Activated naive CD4-positive, alpha-beta T cell treated with anti-CD3 and anti-CD28 coated beads for 36 hours (primary cell): Measurements from ENCODE around the gene DQX1. TPM values are rescaled to one million over a fixed set of nuclear protein-coding genes. Genes with fewer than 3 reads are reported as not detected.

Experiments
- CTCF ChIA-PET: fragments of 350-600 bp; sonication (Branson Sonifier 250); formaldehyde crosslinking; loops from one replicate; lab custom pipeline; 2021; ENCODE audit warnings: antibody characterized with exemption; lab: Charles Lee
- DNase-seq: peaks from one replicate; pipeline ENCODE4 v3.0.0-alpha.2; 2020
- H3K27ac Mint-ChIP-seq: one replicate; pipeline ENCODE4 v1.8.0; 2021; ENCODE audit warnings: mild to moderate bottlenecking, mixed read lengths
- H3K27me3 Mint-ChIP-seq: one replicate; pipeline ENCODE4 v1.8.0; 2021; ENCODE audit warnings: low read depth, mixed read lengths
- H3K36me3 Mint-ChIP-seq: one replicate; pipeline ENCODE4 v1.8.0; 2021; ENCODE audit warnings: low read depth, mixed read lengths
- H3K4me1 Mint-ChIP-seq: one replicate; pipeline ENCODE4 v1.8.0; 2021; ENCODE audit warnings: low read depth, mixed read lengths
- H3K4me3 Mint-ChIP-seq: one replicate; pipeline ENCODE4 v1.8.0; 2021; ENCODE audit warnings: mild to moderate bottlenecking, moderate library complexity, mixed read lengths
- H3K9me3 Mint-ChIP-seq: one replicate; pipeline ENCODE4 v1.8.0; 2021; ENCODE audit warnings: mixed read lengths
- intact Hi-C: fragments of 100-400 bp; cut with micrococcal nuclease; formaldehyde crosslinking; loops from one replicate; pipeline ENCODE4 v1.15.1; 2023
- total RNA-seq, 2 experiments: library from RNA; stranded (reverse); gene quantifications; one replicate each; pipeline ENCODE4 v1.2.3, GENCODE V29; 2021

DQX1 gene
- total RNA-seq, 2 experiments from 2014 or later, result 0.10 to 0.45 TPM

DNA sequence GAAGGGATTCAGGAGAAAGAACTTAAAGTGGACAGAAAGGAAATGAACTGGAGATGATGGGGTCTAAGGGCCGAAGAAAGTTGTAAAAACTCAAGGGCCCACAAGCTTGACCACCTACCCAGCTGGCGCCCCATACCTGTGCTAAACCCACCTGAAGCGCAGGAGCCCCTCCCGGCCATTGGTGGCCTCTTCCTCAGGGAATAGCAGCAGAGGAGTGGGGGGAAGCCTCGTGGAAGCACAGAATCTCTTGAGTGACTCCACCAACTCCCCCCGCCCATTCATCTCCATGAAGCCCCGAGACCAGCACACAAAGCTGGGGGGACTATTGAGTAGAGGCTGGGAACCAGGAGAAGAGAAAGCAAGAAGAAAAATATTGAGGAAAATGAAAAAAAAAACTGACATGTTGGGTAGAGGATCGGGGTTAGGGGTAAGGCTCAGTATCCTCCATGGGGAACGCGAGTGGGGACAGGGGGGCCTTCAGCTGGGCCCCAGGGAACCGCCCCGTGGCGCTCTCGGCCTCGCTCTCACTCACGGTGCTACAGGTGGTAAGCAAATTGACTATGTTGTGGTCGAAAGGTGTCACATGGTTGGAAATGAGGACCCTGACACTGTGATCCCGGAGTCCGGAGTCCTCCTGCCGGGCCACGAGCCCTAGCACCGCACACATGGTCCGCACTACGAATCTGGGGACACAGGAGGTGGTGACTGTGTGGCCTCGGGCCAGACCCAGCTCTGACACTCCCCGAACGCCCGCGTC is 2.7 kb upstream of the DQX1 start:
- peaks cover 48% of the 10 kb centered on the region for H3K36me3 Mint-ChIP-seq
- H3K27me3 Mint-ChIP-seq, result no peaks in the 10 kb centered on the region
- H3K9me3 Mint-ChIP-seq, result no peaks in the 10 kb centered on the region
- peak overlapping the region; percentile 91 for H3K27ac Mint-ChIP-seq
- DNase-seq, result peak; percentile 45
- CTCF ChIA-PET, result interaction anchor here (0.9 to 2.7 kb wide), 8 partner anchors 10 to 61 kb away, joined by 3 to 10 read pairs (median 4); partner anchors contain the start of genes CCDC142 and TTC31
- intact Hi-C loops, result loop anchor here (1.0 to 2.0 kb wide), 9 partner anchors 12 to 136 kb away; partner anchors contain the start of genes C2orf81, DOK1, INO80B and PCGF1
- H3K4me1 Mint-ChIP-seq, result peaks cover 40% of the 10 kb centered on the region
- H3K4me3 Mint-ChIP-seq, result peak overlapping the region; percentile 98

DNA sequence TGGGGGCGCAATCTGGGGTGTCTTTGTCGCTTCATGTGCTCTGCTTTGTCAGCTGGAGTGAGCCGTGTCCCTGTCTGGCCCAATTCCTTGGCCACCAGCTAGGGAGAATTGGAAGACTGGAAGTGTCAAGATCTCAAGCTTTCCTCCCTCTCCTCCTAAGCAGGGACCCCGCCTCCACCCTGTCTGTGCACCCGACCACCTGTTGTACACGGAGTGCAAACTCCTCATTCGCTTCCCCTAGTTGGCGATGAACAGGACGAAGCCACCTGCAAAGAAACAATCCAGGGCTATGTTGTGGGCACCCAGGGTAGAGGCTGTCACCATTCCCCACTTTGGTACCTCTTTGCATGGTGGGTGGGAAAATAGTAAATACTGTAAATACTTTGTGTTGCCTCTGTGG is 1.7 kb upstream of the DQX1 start:
- no peaks in the 10 kb centered on the region for H3K27me3 Mint-ChIP-seq
- CTCF ChIA-PET, result interaction anchor here (0.7 to 1.7 kb wide), 2 partner anchors 58 to 298 kb away, joined by 4 to 6 read pairs; no protein-coding TSS in a partner anchor
- intact Hi-C loops, result loop anchor here (2.0 kb wide), 1 partner anchor 73 kb away; the partner anchor contains the start of gene INO80B
- H3K27ac Mint-ChIP-seq, result no peak overlapping the region
- H3K4me1 Mint-ChIP-seq, result peaks cover 40% of the 10 kb centered on the region
- peak overlapping the region; percentile 98 for H3K4me3 Mint-ChIP-seq
- peaks cover 48% of the 10 kb centered on the region for H3K36me3 Mint-ChIP-seq
- H3K9me3 Mint-ChIP-seq, result no peaks in the 10 kb centered on the region
- no peak for DNase-seq

DNA sequence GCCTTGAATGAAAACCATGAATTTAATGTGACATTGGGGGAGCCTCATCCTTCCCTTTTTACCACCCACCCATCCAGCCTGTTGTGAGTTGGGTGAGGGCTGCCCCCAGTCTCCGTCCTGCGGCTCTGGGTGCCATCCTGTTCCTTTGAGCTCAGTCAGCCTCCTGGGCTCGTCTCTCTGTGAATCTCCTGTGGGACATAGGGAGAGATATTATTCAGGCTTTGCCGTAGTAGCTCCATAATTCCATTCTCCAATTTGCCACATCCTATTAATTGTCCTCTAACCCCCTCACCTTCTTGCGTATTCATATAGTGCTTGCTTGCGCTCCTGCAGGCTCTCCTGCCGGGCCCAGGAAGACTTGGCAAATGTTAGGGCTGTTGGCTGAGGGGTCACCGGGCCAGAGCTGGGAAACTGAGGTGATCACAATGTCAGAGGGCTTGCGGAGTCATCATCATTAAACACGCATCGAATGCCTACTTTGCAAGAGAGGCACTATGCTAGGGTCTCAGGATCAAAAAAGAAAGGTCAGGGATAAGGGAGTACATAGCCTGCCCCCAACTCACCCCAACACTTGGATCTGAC is 709 bp upstream of the DQX1 start:
- no peak overlapping the region for H3K4me3 Mint-ChIP-seq
- no peak for DNase-seq
- intact Hi-C loops, result no loop called here
- peaks cover 35% of the 10 kb centered on the region for H3K4me1 Mint-ChIP-seq
- H3K9me3 Mint-ChIP-seq, result no peaks in the 10 kb centered on the region
- H3K27ac Mint-ChIP-seq, result no peak overlapping the region
- CTCF ChIA-PET, result interaction anchor here (1.1 kb wide), 1 partner anchor 62 kb away, joined by 5 read pairs; no protein-coding TSS in a partner anchor
- H3K36me3 Mint-ChIP-seq, result peaks cover 39% of the 10 kb centered on the region
- no peaks in the 10 kb centered on the region for H3K27me3 Mint-ChIP-seq

DNA sequence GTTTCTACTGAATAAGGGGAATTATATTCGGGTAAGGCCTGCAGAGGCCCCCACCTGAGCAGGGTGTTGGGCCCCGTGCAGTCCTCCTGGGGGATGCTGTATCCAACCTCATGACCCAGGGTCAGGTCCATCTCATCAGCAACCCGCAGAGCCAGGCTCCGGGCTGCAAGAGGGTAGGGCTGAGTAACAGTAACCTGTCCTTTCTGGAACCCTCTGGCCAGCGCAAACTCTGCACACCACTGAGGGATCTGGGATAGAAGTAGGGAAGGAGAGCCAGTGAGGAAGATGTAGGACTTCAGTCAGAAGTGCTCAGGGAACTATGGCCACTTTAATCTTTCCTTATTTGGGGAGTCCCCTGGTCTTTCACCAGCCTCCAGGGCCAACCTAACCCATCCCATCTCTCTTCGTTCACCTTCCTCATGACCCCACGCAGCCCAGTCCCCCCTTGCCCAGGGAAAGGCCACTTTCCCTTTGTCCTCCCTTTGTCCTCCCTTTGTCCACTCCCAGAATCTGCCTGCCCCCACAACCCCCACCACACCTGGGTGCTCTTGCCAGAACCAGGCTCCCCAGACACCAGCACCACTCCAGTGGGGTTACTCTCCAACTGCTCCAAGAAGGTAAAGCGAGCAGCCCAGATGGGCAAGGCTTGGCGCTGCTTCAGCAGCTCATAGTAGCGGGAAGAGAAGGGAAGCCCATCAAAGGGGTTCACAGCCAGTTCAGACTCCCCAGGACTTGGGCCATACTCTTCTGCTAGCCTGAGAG is 895 bp downstream of the DQX1 start:
- Mint-ChIP-seq H3K4me1 (peaks cover 24% of the 10 kb centered on the region), H3K27ac (no peak overlapping the region), H3K36me3 (peaks cover 34% of the 10 kb centered on the region), H3K9me3 (no peaks in the 10 kb centered on the region), H3K27me3 (peaks cover 3% of the 10 kb centered on the region), H3K4me3 (no peak overlapping the region)
- intact Hi-C loops, result no loop called here
- CTCF ChIA-PET, result no interaction called here
- no peak for DNase-seq

DNA sequence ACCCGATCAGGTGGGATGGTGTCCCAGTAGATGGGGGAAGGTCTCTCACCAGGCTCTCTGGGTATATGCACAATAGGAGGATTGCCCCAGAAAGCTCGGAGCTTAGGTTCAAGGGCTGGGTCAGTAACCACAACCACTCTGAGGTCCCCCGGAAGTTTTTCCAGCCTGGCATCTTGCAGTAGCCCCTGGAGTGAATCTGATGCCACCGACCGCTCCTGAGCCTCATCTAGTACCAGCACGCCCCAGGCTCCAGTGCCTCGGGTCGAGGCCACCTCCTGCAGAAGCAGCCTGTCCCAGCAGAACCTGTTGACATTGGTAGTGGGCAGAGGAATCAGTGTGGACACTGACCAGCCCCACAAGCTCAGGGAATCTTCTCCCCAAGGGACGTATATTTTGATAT is 2.0 kb downstream of the DQX1 start:
- DNase-seq, result no peak
- no peaks in the 10 kb centered on the region for H3K9me3 Mint-ChIP-seq
- peaks cover 31% of the 10 kb centered on the region for H3K36me3 Mint-ChIP-seq
- CTCF ChIA-PET, result no interaction called here
- no peak overlapping the region for H3K27ac Mint-ChIP-seq
- intact Hi-C loops, result no loop called here
- H3K4me3 Mint-ChIP-seq, result no peak overlapping the region
- H3K27me3 Mint-ChIP-seq, result peaks cover 11% of the 10 kb centered on the region
- peaks cover 23% of the 10 kb centered on the region for H3K4me1 Mint-ChIP-seq

DNA sequence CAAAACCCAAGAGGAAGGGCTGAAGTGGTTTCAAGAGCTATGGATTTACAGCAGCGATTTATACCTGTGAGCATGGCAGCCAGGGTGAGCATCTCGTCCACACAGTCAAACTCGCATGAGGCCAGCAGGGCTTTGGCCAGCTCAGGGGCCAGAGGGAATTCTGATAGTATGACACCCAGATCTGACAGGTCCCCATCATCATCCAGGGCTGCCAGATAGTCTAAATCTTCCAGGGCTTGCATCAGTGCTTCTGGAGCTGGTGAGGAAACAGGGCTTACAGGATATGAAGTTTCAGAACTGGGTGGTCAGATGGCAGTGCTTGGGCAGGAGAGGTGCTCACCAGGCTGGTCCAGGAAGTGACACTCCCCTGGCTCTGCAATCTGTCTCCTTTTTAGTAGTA is 3.5 kb downstream of the DQX1 start:
- intact Hi-C loops, result no loop called here
- Mint-ChIP-seq H3K9me3 (no peaks in the 10 kb centered on the region), H3K27me3 (peaks cover 22% of the 10 kb centered on the region), H3K4me1 (peaks cover 9% of the 10 kb centered on the region), H3K4me3 (no peak overlapping the region), H3K36me3 (peaks cover 17% of the 10 kb centered on the region), H3K27ac (no peak overlapping the region)
- CTCF ChIA-PET, result interaction anchor here (0.9 to 1.4 kb wide), 2 partner anchors 9 to 39 kb away, joined by 3 to 4 read pairs; partner anchors contain the start of gene TTC31
- DNase-seq, result no peak

DNA sequence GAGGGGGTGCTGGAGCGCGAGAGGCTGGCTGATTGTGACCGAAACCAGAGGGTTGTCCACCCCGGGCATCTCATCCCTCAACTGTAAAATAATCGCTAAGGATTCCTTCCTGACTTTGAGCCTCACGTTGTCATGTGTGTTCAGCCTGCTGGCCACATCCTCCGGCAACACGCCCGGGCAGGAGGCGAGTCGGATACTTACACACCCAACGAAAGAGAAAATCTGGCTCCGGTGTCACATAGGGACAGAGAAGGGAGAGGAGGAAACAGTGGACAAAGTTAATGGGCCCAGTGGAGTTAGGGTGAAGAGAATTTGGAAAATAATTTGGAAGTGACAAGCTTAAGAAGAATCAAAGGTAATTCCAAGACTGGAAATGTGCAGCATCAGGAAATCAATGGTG is 9.4 kb downstream of the DQX1 start:
- CTCF ChIA-PET, result interaction anchor here (0.6 kb wide), 1 partner anchor 55 kb away, joined by 3 read pairs; no protein-coding TSS in a partner anchor
- H3K27ac Mint-ChIP-seq, result no peak overlapping the region
- no peaks in the 10 kb centered on the region for H3K9me3 Mint-ChIP-seq
- H3K36me3 Mint-ChIP-seq, result peaks cover 1% of the 10 kb centered on the region
- intact Hi-C loops, result loop anchor here (1.0 kb wide), 3 partner anchors 9 to 18 kb away; partner anchors contain the start of genes AUP1, HTRA2 and PCGF1
- no peak for DNase-seq
- H3K27me3 Mint-ChIP-seq, result peaks cover 65% of the 10 kb centered on the region
- H3K4me1 Mint-ChIP-seq, result peaks cover 17% of the 10 kb centered on the region
- peak overlapping the region; percentile 51 for H3K4me3 Mint-ChIP-seq

DNA sequence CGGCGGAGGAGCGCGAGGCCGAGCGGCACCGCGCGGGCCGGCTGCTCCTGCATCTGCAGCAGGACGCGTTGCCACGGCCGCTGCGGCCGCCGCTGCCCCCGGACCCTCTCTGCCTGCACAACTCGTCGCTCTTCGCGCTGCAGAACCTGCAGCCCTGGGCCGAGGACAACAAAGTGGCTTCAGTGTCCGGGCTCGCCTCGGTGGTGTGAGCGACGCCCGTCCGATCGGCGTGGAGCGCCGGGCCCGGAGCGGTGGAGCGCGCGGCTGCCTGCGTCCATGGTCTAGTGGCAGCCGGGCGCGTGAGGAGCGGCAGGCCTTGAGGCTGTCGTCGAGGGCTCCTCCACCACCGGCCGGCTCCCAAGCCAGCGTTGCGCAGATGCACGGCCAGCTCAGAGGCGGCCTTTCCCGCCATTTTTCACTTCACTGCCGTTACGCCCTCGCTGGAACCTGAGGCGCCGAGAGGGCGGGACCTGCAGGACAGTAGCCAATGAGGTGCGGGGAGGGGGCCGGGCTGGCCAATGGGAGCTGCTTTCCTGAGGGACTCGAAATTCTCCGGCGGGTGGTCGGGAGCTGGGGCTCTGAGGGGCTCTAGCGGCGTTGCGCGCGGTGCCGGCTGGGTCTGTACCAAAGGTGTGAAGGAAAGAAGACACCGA is 9.9 kb downstream of the DQX1 start:
- peak; percentile 79 for DNase-seq
- Mint-ChIP-seq H3K36me3 (peaks cover 1% of the 10 kb centered on the region), H3K9me3 (no peaks in the 10 kb centered on the region), H3K27ac (no peak overlapping the region), H3K27me3 (peaks cover 70% of the 10 kb centered on the region), H3K4me3 (peak overlapping the region; percentile 51), H3K4me1 (peaks cover 17% of the 10 kb centered on the region)
- CTCF ChIA-PET, result interaction anchor here (0.6 to 1.3 kb wide), 2 partner anchors 34 to 56 kb away, joined by 3 read pairs; no protein-coding TSS in a partner anchor
- intact Hi-C loops, result loop anchor here (1.0 kb wide), 3 partner anchors 9 to 18 kb away; partner anchors contain the start of genes AUP1, HTRA2 and PCGF1

DNA sequence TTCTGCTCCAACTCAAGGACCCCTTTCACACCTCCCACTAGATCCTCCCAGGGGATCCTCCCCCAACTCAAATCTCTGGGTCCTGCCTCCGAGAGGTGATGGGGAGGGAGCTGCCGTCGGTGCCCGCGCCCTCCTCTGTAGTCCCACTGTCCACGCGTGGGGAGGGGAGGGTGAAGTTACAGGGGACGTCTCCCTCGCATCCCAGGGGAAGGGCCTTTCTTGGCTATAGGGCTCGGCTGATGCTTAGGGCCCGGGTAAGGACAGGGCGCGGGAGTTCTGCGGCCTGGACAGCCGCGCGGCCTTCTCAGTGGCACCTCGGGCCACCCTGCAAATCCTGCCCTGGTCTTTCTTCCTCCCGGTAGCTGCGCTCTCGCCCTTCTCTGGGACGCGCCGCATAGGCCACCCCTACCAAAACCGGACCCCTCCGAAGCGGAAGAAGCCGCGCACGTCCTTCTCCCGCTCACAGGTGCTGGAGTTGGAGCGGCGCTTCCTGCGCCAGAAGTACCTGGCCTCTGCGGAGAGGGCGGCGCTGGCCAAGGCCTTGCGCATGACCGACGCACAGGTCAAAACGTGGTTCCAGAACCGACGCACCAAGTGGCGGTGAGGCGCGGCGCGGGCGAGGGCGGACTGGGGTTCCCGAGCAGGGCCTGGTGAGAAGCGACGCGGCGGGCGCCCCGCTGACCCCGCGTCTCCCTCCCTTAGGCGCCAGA is 10.6 kb downstream of the DQX1 start:
- Mint-ChIP-seq H3K36me3 (peaks cover 1% of the 10 kb centered on the region), H3K27ac (no peak overlapping the region), H3K4me1 (peaks cover 17% of the 10 kb centered on the region), H3K27me3 (peaks cover 71% of the 10 kb centered on the region), H3K9me3 (no peaks in the 10 kb centered on the region), H3K4me3 (peak overlapping the region; percentile 56)
- intact Hi-C loops, result no loop called here
- no peak for DNase-seq
- CTCF ChIA-PET, result interaction anchor here (1.1 to 1.3 kb wide), 3 partner anchors 14 to 72 kb away, joined by 3 read pairs; no protein-coding TSS in a partner anchor

DNA sequence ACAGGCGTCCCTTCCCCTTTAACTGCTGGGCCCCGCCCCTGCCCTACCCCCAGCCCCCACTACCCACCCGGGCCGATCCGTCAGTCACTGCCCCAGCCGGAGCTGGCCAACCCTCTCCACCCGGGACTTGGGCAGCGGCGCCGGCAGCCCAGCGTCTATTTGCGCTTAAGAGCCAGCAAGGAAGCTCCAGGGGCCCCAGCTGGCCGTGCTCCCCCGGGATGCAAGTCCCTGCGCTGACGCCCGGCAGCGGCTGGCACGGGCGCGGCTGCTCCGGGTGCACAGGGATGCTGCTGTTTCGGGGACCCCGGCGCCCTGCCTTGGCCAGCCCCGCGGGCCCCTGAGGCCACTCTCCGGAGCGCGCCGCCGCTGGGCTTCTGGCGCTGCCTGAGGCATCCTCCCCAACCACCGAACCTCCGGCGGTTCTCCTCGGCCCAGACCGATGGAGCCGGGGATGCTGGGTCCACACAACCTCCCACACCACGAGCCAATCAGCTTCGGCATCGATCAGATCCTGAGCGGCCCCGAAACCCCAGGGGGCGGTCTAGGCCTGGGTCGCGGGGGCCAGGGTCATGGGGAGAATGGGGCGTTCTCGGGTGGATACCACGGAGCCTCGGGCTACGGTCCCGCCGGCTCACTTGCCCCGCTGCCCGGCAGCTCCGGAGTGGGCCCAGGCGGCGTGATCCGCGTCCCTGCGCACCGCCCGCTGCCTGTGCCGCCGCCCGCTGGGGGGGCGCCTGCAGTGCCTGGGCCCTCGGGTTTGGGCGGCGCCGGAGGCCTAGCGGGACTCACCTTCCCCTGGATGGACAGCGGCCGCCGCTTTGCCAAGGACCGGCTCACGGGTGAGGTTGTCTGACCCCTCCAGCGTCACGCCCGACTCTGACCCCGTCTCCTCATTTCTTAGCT is 11.4 kb downstream of the DQX1 start, which contains the start of gene TLX2:
Gene TLX2 (plus strand): TSS at position 83 of the 903 bp plus-strand sequence. CDS start 357 bp downstream, at position 440.
- intact Hi-C loops, result no loop called here
- H3K27ac Mint-ChIP-seq, result no peak within 1 kb of the TSS
- H3K4me1 Mint-ChIP-seq, result peaks cover 17% of the 10 kb centered on the region
- H3K9me3 Mint-ChIP-seq, result no peaks in the 10 kb centered on the region
- H3K27me3 Mint-ChIP-seq, result peaks cover 67% of the 10 kb centered on the region
- H3K36me3 Mint-ChIP-seq, result peaks cover 1% of the 10 kb centered on the region
- peak within 1 kb of the TSS; percentile 56 for H3K4me3 Mint-ChIP-seq
- DNase-seq, result no peak
- CTCF ChIA-PET, result interaction anchor here (1.1 to 1.3 kb wide), 3 partner anchors 14 to 72 kb away, joined by 3 read pairs; no protein-coding TSS in a partner anchor
